SK-N-DZ (cell line): ENCODE measurements around the gene ZNF479. TPM values are rescaled to one million over a fixed set of nuclear protein-coding genes. Genes with fewer than 3 reads are reported as not detected.
"Not testable (repeated sequence)": the region's sequence is repeated elsewhere in the genome, so short reads cannot be mapped to it uniquely, and the experiment has no call there.

Experiments
- DNase-seq: peaks from one replicate; pipeline ENCODE4 v3.0.0-alpha.2; 2015; ENCODE audit warnings: low spot score
- polyA plus RNA-seq, 2 experiments: library from polyadenylated mRNA; depleted of rRNA; stranded (reverse); fragments of >200 nt; gene quantifications; 2 replicates each; pipeline ENCODE4 v1.2.3, GENCODE V29; 2014

The ZNF479 gene
- polyA plus RNA-seq (2014; cell fraction: cytosol; rRNA removed): not detected in 2 replicates
- polyA plus RNA-seq (2014; cell fraction: nucleus; rRNA removed): not detected in 2 replicates

DNA sequence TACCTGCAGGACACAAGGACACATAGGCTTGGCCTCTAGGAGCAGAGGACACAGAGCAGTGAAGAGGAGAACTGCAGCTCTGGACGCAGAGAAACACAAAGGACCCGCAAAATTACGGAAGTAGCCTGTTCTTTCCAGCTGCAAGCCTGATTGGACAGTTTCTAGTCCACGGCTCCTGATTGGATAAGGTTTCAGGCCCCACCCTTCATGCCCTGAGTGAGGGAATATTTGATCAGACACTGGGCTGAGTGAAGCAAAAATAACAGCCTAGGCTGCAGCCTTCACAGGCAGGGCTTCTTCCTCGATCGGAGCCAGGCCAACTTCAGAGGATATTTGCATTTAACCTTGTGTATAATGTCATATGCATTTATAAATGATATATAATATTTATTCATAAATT lies at the start of gene ZNF479:
TSS of gene ZNF479 (minus strand) at position 101 of the 400 bp plus-strand sequence. CDS start 112 bp downstream, outside the sequence.
- DNase-seq: not testable (repeated sequence)

DNA sequence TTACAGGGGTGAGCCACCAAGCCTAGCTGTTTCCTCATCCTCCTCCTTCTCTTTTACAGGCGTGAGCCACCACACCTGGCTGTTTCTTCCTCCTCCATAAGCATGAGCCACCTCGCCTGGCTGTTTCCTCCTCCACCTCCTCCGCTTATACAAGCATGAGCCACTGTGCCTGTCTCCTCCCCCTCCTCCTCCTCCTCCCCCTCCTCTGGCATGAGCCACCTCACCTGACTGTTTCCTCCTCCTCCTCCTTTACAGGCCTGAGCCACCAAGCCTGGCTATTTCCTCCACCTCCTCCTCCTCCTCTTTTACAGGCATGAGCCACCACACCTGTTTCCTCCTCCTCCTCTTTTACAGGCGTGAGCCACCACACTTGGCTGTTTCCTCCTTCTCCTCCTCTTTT lies 49.8 kb upstream of the ZNF479 start:
- no peak for DNase-seq

GRCh38 chr7:57181281-57181680 lies 49.0 kb upstream of the ZNF479 start:
- DNase-seq: no peak

DNA sequence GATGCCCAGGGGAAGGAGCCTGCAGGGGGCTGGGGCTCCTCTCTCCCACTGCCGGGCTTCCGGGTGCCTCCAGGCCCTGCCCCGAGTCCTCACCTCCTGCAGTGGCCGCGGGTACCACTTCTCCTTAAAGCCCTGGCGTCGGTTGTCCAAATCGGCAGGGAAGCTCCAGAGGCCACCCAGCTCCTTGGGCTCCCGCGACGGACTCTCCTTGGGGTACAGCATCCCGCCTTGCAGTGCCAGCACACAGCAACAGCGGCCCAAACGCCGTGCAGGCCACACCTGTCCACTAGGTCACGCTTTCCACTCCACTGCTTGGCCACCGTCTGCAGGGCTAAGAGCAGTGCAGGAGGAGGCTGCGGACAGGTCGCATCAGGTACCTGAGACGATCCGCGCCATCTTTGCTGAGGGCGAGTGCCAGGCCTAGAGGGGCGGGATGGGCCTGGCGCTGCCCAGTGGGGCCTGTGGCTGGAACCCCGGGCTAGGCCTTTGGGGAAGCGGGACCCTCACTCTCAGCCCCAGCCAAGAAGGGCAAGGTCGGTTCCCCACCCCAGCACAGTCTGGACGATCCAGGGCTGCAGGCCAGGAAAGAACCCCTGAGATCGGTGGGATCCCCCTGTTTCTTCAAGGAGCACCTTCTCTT lies 47.7 kb upstream of the ZNF479 start:
- no peak for DNase-seq

DNA sequence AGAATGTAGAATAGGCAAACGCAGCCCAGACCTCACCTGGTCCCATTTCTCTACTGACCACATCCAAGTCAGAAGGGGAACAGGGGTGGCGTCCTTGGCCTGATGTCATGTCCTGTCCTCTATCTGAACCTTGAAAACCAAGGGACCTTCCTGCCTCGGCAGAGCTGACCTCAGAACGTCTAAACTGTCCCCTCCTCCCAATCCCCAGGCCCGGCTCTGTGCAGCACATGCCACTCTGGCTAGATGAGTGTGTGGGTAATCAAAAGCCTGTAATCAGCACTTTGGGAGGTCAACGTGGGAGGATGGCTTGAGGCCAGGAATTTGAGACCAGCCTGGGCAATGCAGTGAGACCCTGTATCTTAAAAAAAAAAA lies 46.5 kb upstream of the ZNF479 start:
- DNase-seq: no peak

- no peak for DNase-seq
Observed at GRCh38 chr7:57177856-57178767, 45.9 kb upstream of the ZNF479 start.

DNA sequence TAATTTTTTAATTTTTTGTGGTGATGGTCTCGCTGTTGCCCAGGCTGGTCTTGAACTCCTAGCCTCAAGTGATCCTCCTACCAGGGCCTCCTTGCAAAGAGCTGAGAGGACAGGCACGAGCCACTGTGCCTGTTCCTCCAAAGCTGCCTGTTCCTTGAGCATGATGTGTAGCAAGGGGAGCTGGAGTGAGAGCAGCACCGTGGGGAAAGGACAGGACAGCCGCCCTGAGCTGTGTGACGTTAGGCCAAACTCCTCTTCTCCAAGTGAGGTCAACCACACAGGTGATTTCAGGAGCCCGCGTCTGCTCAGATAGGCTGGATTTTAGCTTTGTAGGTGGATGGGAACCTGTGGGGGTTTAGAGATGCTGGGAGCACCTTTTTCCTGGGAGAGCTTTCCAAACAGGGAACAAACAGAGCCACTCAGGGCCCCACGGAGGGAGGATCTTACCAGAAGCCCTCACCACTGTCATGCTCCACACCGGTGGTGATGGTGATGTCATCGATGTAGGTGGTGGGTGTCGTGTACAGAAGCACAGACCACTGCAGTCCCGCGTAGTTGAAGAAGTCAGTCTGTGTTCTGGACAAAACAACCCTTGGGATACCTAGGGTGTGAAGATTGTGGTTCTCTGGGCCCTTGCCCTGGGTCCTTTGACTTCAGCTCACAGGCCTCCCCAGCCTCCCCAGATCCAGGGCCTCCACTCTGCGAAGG lies 44.8 kb upstream of the ZNF479 start:
- no peak for DNase-seq

DNA sequence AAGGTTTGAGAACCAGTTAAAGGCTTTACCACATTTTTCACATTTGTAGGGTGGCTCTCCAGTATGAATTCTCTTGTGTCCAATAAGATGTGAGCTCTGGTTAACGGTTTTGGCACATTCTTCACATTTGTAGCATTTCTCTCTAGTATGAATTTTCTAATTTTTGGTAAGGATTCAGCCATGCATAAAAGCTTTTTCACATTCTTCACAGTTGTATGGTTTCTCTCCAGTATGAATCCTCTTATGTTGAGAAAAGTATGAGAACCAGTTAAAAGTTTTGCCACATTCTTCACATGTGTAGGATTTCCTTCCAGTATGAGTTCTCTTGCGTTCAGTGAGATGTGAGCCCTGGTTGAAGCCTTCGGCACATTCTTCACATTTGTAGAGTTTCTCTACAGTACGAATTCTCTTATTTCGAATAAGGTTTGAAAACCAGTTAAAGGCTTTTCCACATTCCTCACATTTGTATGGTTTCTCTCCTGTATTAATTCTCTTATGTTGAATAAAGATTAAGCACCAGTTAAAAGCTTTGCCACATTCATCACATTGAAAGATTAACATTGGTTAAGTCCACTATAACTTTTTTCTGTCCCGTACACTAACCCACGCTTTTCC lies 33.2 kb upstream of the ZNF479 start:
- no peak for DNase-seq

DNA sequence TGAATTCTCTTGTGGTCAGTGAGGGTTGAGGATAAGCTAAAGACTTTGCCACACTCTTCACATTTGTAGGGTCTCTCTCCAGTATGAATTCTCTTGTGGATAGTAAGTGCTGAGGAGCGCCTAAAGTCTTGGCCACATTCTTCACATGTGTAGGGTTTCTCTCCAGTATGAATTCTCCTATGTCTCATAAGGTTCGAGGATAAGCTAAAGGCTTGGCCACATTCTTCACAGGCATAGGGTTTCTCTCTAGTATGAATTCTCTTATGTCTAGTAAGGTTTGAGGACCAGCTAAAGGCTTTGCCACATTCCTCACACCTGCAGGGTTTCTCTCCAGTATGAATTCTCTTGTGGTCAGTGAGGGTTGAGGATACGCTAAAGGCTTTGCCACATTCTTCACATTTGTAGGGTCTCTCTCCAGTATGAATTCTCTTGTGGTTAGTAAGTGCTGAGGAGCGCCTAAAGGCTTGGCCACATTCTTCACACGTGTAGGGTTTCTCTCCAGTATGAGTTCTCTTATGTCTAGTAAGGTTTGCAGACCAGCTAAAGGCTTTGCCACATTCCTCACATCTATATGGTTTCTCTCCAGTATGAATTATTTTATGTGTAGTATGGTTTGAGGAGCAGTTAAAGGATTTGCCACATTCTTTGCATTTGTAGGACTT lies 12.0 kb downstream of the ZNF479 start:
- not testable (repeated sequence) for DNase-seq
